ENCODE measurements around the gene SSNA1. TPM values are rescaled to one million over a fixed set of nuclear protein-coding genes. Genes with fewer than 3 reads are reported as not detected.

Gene SSNA1
- total RNA-seq, 2 donors from 2014 or later: 78.3 to 91.4 TPM

- Mint-ChIP-seq H3K27me3 (peaks cover 0 to 7% of the 10 kb centered on the region in 2 donors), H3K36me3 (no peaks in the 10 kb centered on the region), H3K27ac (no peak overlapping the region), H3K4me3 (no peak overlapping the region), H3K4me1 (ENCODE audit: low read depth in 2 of 2) (no peaks in the 10 kb centered on the region), H3K9me3 (no peaks in the 10 kb centered on the region)
- DNase-seq (ENCODE audit: low spot score): no peak
- no peak for ATAC-seq
These were observed 40.7 kb upstream of the SSNA1 start for GRCh38 chr9:137147793-137148160.

GRCh38 chr9:137148242-137148641 is 40.2 kb upstream of the SSNA1 start:
- Mint-ChIP-seq H3K4me3 (no peak overlapping the region), H3K27me3 (peaks cover 0 to 7% of the 10 kb centered on the region in 2 donors), H3K4me1 (ENCODE audit: low read depth in 2 of 2) (no peaks in the 10 kb centered on the region), H3K9me3 (no peaks in the 10 kb centered on the region), H3K27ac (no peak overlapping the region), H3K36me3 (no peaks in the 10 kb centered on the region)
- ATAC-seq (no peak), DNase-seq (ENCODE audit: low spot score) (no peak)

- no peak overlapping the region for H3K27ac Mint-ChIP-seq
- DNase-seq (ENCODE audit: low spot score) (no peak), ATAC-seq (no peak)
- H3K4me3 Mint-ChIP-seq: no peak overlapping the region
- no peaks in the 10 kb centered on the region for H3K4me1 Mint-ChIP-seq (ENCODE audit: low read depth in 2 of 2)
- H3K9me3 Mint-ChIP-seq: no peaks in the 10 kb centered on the region
- peaks cover 0 to 7% of the 10 kb centered on the region in 2 donors for H3K27me3 Mint-ChIP-seq
- no peaks in the 10 kb centered on the region for H3K36me3 Mint-ChIP-seq
These were observed 39.8 kb upstream of the SSNA1 start for GRCh38 chr9:137148661-137149060.

- DNase-seq (ENCODE audit: low spot score) (no peak), ATAC-seq (no peak)
- Mint-ChIP-seq H3K27me3 (peaks cover 0 to 7% of the 10 kb centered on the region in 2 donors), H3K36me3 (no peaks in the 10 kb centered on the region), H3K9me3 (no peaks in the 10 kb centered on the region), H3K4me1 (ENCODE audit: low read depth in 2 of 2) (no peaks in the 10 kb centered on the region), H3K27ac (no peak overlapping the region), H3K4me3 (no peak overlapping the region)
These were observed 39.1 kb upstream of the SSNA1 start for GRCh38 chr9:137149363-137149762.

- H3K4me1 Mint-ChIP-seq (ENCODE audit: low read depth in 2 of 2): no peaks in the 10 kb centered on the region
- peaks cover 0 to 7% of the 10 kb centered on the region in 2 donors for H3K27me3 Mint-ChIP-seq
- ATAC-seq (no peak), DNase-seq (ENCODE audit: low spot score) (peak; percentile 69)
- no peak overlapping the region for H3K4me3 Mint-ChIP-seq
- no peaks in the 10 kb centered on the region for H3K9me3 Mint-ChIP-seq
- H3K27ac Mint-ChIP-seq: no peak overlapping the region
- no peaks in the 10 kb centered on the region for H3K36me3 Mint-ChIP-seq
These were observed 38.4 kb upstream of the SSNA1 start for GRCh38 chr9:137149942-137150616.

GRCh38 chr9:137150617-137151457 is 37.6 kb upstream of the SSNA1 start:
- Mint-ChIP-seq H3K4me3 (no peak overlapping the region), H3K9me3 (no peaks in the 10 kb centered on the region), H3K27ac (peak overlapping the region; percentile 33 to 59), H3K36me3 (no peaks in the 10 kb centered on the region), H3K4me1 (ENCODE audit: low read depth in 2 of 2) (no peaks in the 10 kb centered on the region), H3K27me3 (peaks cover 0 to 7% of the 10 kb centered on the region in 2 donors)
- peak; percentile 87 for DNase-seq (ENCODE audit: low spot score)
- peak; percentile 52 to 87 for ATAC-seq

GRCh38 chr9:137152844-137153405 is 35.6 kb upstream of the SSNA1 start:
- H3K36me3 Mint-ChIP-seq: no peaks in the 10 kb centered on the region
- no peak overlapping the region for H3K4me3 Mint-ChIP-seq
- ATAC-seq: no peak
- no peak for DNase-seq (ENCODE audit: low spot score)
- H3K9me3 Mint-ChIP-seq: no peaks in the 10 kb centered on the region
- peaks cover 0 to 5% of the 10 kb centered on the region in 2 donors for H3K4me1 Mint-ChIP-seq (ENCODE audit: low read depth in 2 of 2)
- H3K27me3 Mint-ChIP-seq: peaks cover 3 to 7% of the 10 kb centered on the region in 2 donors
- no peak overlapping the region for H3K27ac Mint-ChIP-seq

- peaks cover 0 to 15% of the 10 kb centered on the region in 2 donors for H3K4me1 Mint-ChIP-seq (ENCODE audit: low read depth in 2 of 2)
These were observed 31.7 kb upstream of the SSNA1 start for GRCh38 chr9:137156567-137157375.

GRCh38 chr9:137157618-137158415 is 30.7 kb upstream of the SSNA1 start:
- no peak overlapping the region for H3K27ac Mint-ChIP-seq
- no peaks in the 10 kb centered on the region for H3K9me3 Mint-ChIP-seq
- DNase-seq (ENCODE audit: low spot score): no peak
- no peak overlapping the region for H3K4me3 Mint-ChIP-seq
- H3K27me3 Mint-ChIP-seq: peaks cover 17 to 19% of the 10 kb centered on the region in 2 donors
- no peaks in the 10 kb centered on the region for H3K36me3 Mint-ChIP-seq
- H3K4me1 Mint-ChIP-seq (ENCODE audit: low read depth in 2 of 2): peaks cover 0 to 15% of the 10 kb centered on the region in 2 donors
- no peak for ATAC-seq

More at GRCh38 chr9:137156567-137157375, 31.7 kb upstream of the SSNA1 start:
- Mint-ChIP-seq H3K9me3 (no peaks in the 10 kb centered on the region), H3K36me3 (no peaks in the 10 kb centered on the region), H3K27me3 (peaks cover 17 to 19% of the 10 kb centered on the region in 2 donors), H3K27ac (no peak overlapping the region), H3K4me3 (no peak overlapping the region)
- ATAC-seq (peak; percentile 77 to 88), DNase-seq (ENCODE audit: low spot score) (no peak)

GRCh38 chr9:137158625-137159024 is 29.9 kb upstream of the SSNA1 start:
- DNase-seq (ENCODE audit: low spot score): no peak

GRCh38 chr9:137159105-137160053 is 29.1 kb upstream of the SSNA1 start:
- H3K9me3 Mint-ChIP-seq: no peaks in the 10 kb centered on the region
- DNase-seq (ENCODE audit: low spot score) (no peak), ATAC-seq (no peak)
- H3K4me1 Mint-ChIP-seq (ENCODE audit: low read depth in 2 of 2): peaks cover 0 to 15% of the 10 kb centered on the region in 2 donors
- H3K4me3 Mint-ChIP-seq: no peak overlapping the region
- peaks cover 19% of the 10 kb centered on the region in 2 donors for H3K27me3 Mint-ChIP-seq
- no peak overlapping the region for H3K27ac Mint-ChIP-seq
- no peaks in the 10 kb centered on the region for H3K36me3 Mint-ChIP-seq

More at GRCh38 chr9:137158625-137159024, 29.9 kb upstream of the SSNA1 start:
- no peaks in the 10 kb centered on the region for H3K9me3 Mint-ChIP-seq
- no peak overlapping the region for H3K27ac Mint-ChIP-seq
- peaks cover 19% of the 10 kb centered on the region in 2 donors for H3K27me3 Mint-ChIP-seq
- H3K4me3 Mint-ChIP-seq: no peak overlapping the region
- peaks cover 0 to 15% of the 10 kb centered on the region in 2 donors for H3K4me1 Mint-ChIP-seq (ENCODE audit: low read depth in 2 of 2)
- no peaks in the 10 kb centered on the region for H3K36me3 Mint-ChIP-seq
- ATAC-seq: no peak

- no peaks in the 10 kb centered on the region for H3K9me3 Mint-ChIP-seq
- H3K4me3 Mint-ChIP-seq: no peak overlapping the region
- H3K27ac Mint-ChIP-seq: no peak overlapping the region
- DNase-seq (ENCODE audit: low spot score) (no peak), ATAC-seq (no peak)
- H3K27me3 Mint-ChIP-seq: peaks cover 19% of the 10 kb centered on the region in 2 donors
- H3K36me3 Mint-ChIP-seq: no peaks in the 10 kb centered on the region
- H3K4me1 Mint-ChIP-seq (ENCODE audit: low read depth in 2 of 2): peaks cover 0 to 15% of the 10 kb centered on the region in 2 donors
These were observed 28.4 kb upstream of the SSNA1 start for GRCh38 chr9:137160054-137160425.

Data from natural killer cell treated with Interleukin-12 subunit alpha and Interleukin-12 subunit beta and Interleukin-15 and Interleukin-18, amount 100 ng/mL, for 72 hours (primary cell).